HG03342 (cell line): Measurements from ENCODE around the gene TMEM141.

ENCODE experiments used
- ATAC-seq: cut with Tn5 transposase; IDR thresholded peaks from one replicate; pipeline ENCODE4 v1.9.1; 2021; ENCODE audit warnings: mild to moderate bottlenecking, moderate library complexity; ENCODE audit not compliant: unreplicated experiment

The TMEM141 gene

GRCh38 chr9:136808075-136808805 is 17.1 kb downstream of the TMEM141 start:
- ATAC-seq = peak; percentile 37

GRCh38 chr9:136808806-136809158 is 17.6 kb downstream of the TMEM141 start:
- ATAC-seq = no peak

GRCh38 chr9:136814725-136815421 is 23.7 kb downstream of the TMEM141 start:
- no peak for ATAC-seq

GRCh38 chr9:136815422-136815782 is 24.3 kb downstream of the TMEM141 start:
- no peak for ATAC-seq

- no peak for ATAC-seq
These were observed 30.1 kb downstream of the TMEM141 start for GRCh38 chr9:136820971-136821825.

- ATAC-seq = no peak
These were observed 30.8 kb downstream of the TMEM141 start for GRCh38 chr9:136821826-136822544.

- no peak for ATAC-seq
These were observed 32.2 kb downstream of the TMEM141 start for GRCh38 chr9:136823136-136824046.

GRCh38 chr9:136824496-136825225 is 33.5 kb downstream of the TMEM141 start:
- ATAC-seq = no peak

- no peak for ATAC-seq
These were observed 34.4 kb downstream of the TMEM141 start for GRCh38 chr9:136825295-136826187.

GRCh38 chr9:136826188-136826541 is 35.0 kb downstream of the TMEM141 start:
- no peak for ATAC-seq

- no peak for ATAC-seq
These were observed 35.8 kb downstream of the TMEM141 start for GRCh38 chr9:136826703-136827582.

GRCh38 chr9:136827794-136828473 is 36.8 kb downstream of the TMEM141 start:
- no peak for ATAC-seq

- ATAC-seq = no peak
These were observed 37.5 kb downstream of the TMEM141 start for GRCh38 chr9:136828474-136829140.

GRCh38 chr9:136829412-136829811 is 38.3 kb downstream of the TMEM141 start:
- no peak for ATAC-seq

- ATAC-seq = no peak
These were observed 39.1 kb downstream of the TMEM141 start for GRCh38 chr9:136829981-136830885.
